A549 treated with AZD2906 at 1 μM for 4 hours (cell line): Measurements from ENCODE around the gene HPCA. TPM values are rescaled to one million over a fixed set of nuclear protein-coding genes. Genes with fewer than 3 reads are reported as not detected.

Experiments
- total RNA-seq: library from RNA; stranded (reverse); fragments of 200-300 nt; extraction: Qiagen RNA extraction; gene quantifications from 5 replicates; pipeline ENCODE4 v1.2.3, GENCODE V29; 2022

The HPCA gene
- total RNA-seq, result 0.11 to 0.66 TPM (median 0.44 TPM) in 5 replicates

GRCh38 chr1:32886004-32886827 is at the start of gene HPCA:
Gene HPCA (plus strand): TSS chr1:32886491. CDS start chr1:32888899, 2,408 bp downstream.

GRCh38 chr1:32870615-32871363 is 15.5 kb upstream of the HPCA start, which contains the start of gene FNDC5:
Gene FNDC5 (minus strand): TSS chr1:32870912.

GRCh38 chr1:32900956-32901822 is 14.9 kb downstream of the HPCA start, which contains the start of gene TMEM54:
Gene TMEM54 (minus strand): TSS chr1:32901389. CDS start chr1:32901238, 151 bp downstream.

Other genes with a start within 250 kb of the HPCA start
- 35.3 to 44.8 TPM (median 38.3 TPM) in 5 replicates for gene ZBTB8OS, start 235.9 kb upstream of the HPCA start, total RNA-seq
- 62.6 to 94.0 TPM (median 72.0 TPM) in 5 replicates for gene RBBP4, start 235.3 kb upstream of the HPCA start, total RNA-seq
- 11.4 to 17.1 TPM (median 13.8 TPM) in 5 replicates for gene SYNC, start 183.7 kb upstream of the HPCA start, total RNA-seq
- gene YARS1, start 69.1 kb upstream of the HPCA start, total RNA-seq, result 53.5 to 84.7 TPM (median 58.7 TPM) in 5 replicates
- gene S100PBP, start 68.8 kb upstream of the HPCA start, total RNA-seq, result 13.5 to 17.3 TPM (median 15.9 TPM) in 5 replicates
- gene FNDC5, start 15.6 kb upstream of the HPCA start, total RNA-seq, result 0.18 to 0.64 TPM (median 0.32 TPM) in 5 replicates
- 27.0 to 46.1 TPM (median 44.1 TPM) in 5 replicates for gene TMEM54, start 14.9 kb downstream of the HPCA start, total RNA-seq
- gene RNF19B, start 78.3 kb downstream of the HPCA start, total RNA-seq, result 16.6 to 17.7 TPM (median 17.5 TPM) in 5 replicates
- gene AK2, start 150.4 kb downstream of the HPCA start, total RNA-seq, result 136 to 168 TPM (median 143 TPM) in 5 replicates
- 0.57 to 1.1 TPM (median 0.76 TPM) in 5 replicates for gene AZIN2, start 194.7 kb downstream of the HPCA start, total RNA-seq